ENCODE results near the gene CHRNA4.

The CHRNA4 gene

GRCh38 chr20:63365601-63366389, 4.6 kb upstream of the CHRNA4 start:
- TF ChIP-seq, protein P1, sequence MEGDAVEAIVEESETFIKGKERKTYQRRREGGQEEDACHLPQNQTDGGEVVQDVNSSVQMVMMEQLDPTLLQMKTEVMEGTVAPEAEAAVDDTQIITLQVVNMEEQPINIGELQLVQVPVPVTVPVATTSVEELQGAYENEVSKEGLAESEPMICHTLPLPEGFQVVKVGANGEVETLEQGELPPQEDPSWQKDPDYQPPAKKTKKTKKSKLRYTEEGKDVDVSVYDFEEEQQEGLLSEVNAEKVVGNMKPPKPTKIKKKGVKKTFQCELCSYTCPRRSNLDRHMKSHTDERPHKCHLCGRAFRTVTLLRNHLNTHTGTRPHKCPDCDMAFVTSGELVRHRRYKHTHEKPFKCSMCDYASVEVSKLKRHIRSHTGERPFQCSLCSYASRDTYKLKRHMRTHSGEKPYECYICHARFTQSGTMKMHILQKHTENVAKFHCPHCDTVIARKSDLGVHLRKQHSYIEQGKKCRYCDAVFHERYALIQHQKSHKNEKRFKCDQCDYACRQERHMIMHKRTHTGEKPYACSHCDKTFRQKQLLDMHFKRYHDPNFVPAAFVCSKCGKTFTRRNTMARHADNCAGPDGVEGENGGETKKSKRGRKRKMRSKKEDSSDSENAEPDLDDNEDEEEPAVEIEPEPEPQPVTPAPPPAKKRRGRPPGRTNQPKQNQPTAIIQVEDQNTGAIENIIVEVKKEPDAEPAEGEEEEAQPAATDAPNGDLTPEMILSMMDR (IDR thresholded peaks at IDR 0.05; ENCODE audit: insufficient read depth, low read length, missing control alignments) = no peak
- CTCF ChIA-PET = no interaction called here
- POLR2A ChIA-PET = no interaction called here
- H3K4me3 ChIP-seq (ENCODE audit: low read depth, low read length) = no peak overlapping the region
- no peak for DNase-seq (ENCODE audit: low read depth, low spot score)

- CTCF ChIA-PET = interaction anchor here (1.9 kb wide), 1 partner anchor 141 kb away, joined by 4 read pairs; no protein-coding TSS in a partner anchor
- H3K4me3 ChIP-seq (ENCODE audit: low read depth, low read length) = no peak overlapping the region
- TF ChIP-seq, protein P1 (IDR thresholded peaks at IDR 0.05; ENCODE audit: insufficient read depth, low read length, missing control alignments) = no peak
- no peak for DNase-seq (ENCODE audit: low read depth, low spot score)
- POLR2A ChIA-PET = no interaction called here
Measured at GRCh38 chr20:63364801-63365585, 3.8 kb upstream of the CHRNA4 start.

GRCh38 chr20:63363981-63364561, 2.9 kb upstream of the CHRNA4 start:
- TF ChIP-seq, protein P1 (IDR thresholded peaks at IDR 0.05; ENCODE audit: insufficient read depth, low read length, missing control alignments) = no peak
- ChIA-PET POLR2A (no interaction called here), CTCF (interaction anchor here (1.3 to 1.9 kb wide), 3 partner anchors 54 to 140 kb away, joined by 3 to 5 read pairs (median 4); no protein-coding TSS in a partner anchor)
- no peak overlapping the region for H3K4me3 ChIP-seq (ENCODE audit: low read depth, low read length)
- DNase-seq (ENCODE audit: low read depth, low spot score) = no peak

- TF ChIP-seq, protein P1 (IDR thresholded peaks at IDR 0.05; ENCODE audit: insufficient read depth, low read length, missing control alignments) = no peak
- ChIA-PET POLR2A (no interaction called here), CTCF (interaction anchor here (1.3 to 1.9 kb wide), 5 partner anchors 15 to 139 kb away, joined by 3 to 5 read pairs (median 4); no protein-coding TSS in a partner anchor)
- H3K4me3 ChIP-seq (ENCODE audit: low read depth, low read length) = no peak overlapping the region
- no peak for DNase-seq (ENCODE audit: low read depth, low spot score)
Measured at GRCh38 chr20:63363013-63363957, 2.1 kb upstream of the CHRNA4 start.

GRCh38 chr20:63362436-63363009, 1.4 kb upstream of the CHRNA4 start:
- no peak overlapping the region for H3K4me3 ChIP-seq (ENCODE audit: low read depth, low read length)
- no peak for DNase-seq (ENCODE audit: low read depth, low spot score)
- CTCF ChIA-PET = interaction anchor here (1.4 to 1.5 kb wide), 2 partner anchors 16 to 19 kb away, joined by 3 to 4 read pairs; no protein-coding TSS in a partner anchor
- TF ChIP-seq, protein P1 (IDR thresholded peaks at IDR 0.05; ENCODE audit: insufficient read depth, low read length, missing control alignments) = no peak
- POLR2A ChIA-PET = no interaction called here

Data from AG04449 (cell line).